Esophagus squamous epithelium (tissue), 5 donors: ENCODE results near the gene GTPBP2. TPM values are rescaled to one million over a fixed set of nuclear protein-coding genes. Genes with fewer than 3 reads are reported as not detected.

Source experiments
- DNase-seq: peaks from one replicate; lab custom pipeline; 2025; lab: John Stamatoyannopoulos, UW
- H3K27ac ChIP-seq, 4 donors: fragments of 200-600 bp; sonication (generic); one replicate each; pipeline ENCODE4 v1.5.1; 2016 to 2019; ENCODE audit warnings: mild to moderate bottlenecking in 1 of 4
- H3K27me3 ChIP-seq, 4 donors: fragments of 200-600 bp; sonication (generic); 1 replicate in 3 of 4; 2 replicates in 1 of 4; pipeline versions ENCODE4 v1.5.1 to v1.6.0; 2017 to 2021; ENCODE audit warnings: antibody characterized with exemption in 1 of 4
- H3K36me3 ChIP-seq, 3 donors: fragments of 200-600 bp; sonication (generic); one replicate each; pipeline ENCODE4 v1.5.1; 2016 to 2019
- H3K4me1 ChIP-seq, 3 donors: fragments of 200-600 bp; sonication (generic); one replicate each; pipeline ENCODE4 v1.5.1; 2017 to 2019
- H3K4me3 ChIP-seq, 4 donors: fragments of 200-600 bp; sonication (generic); 1 replicate in 3 of 4; 2 replicates in 1 of 4; pipeline ENCODE4 v1.5.1; 2016 to 2019; ENCODE audit warnings: mild to moderate bottlenecking in 2 of 4, moderate library complexity in 1 of 4
- H3K9me3 ChIP-seq, 3 donors: fragments of 200-600 bp; sonication (generic); one replicate each; pipeline ENCODE4 v1.5.1; 2016 to 2019
- POLR2A ChIP-seq, 4 donors: fragments of 450-650 bp; IDR thresholded peaks; one replicate each; pipeline ENCODE4 v1.6.1; 2017; ENCODE audit warnings: antibody characterized with exemption in 4 of 4, mild to moderate bottlenecking in 4 of 4, moderate library complexity in 3 of 4
- whole genome bisulfite sequencing, 2 donors: methylation state at CpG; one replicate each; pipeline ENCODE4 v1.1.5; 2018; 5-methylcytosine and 5-hydroxymethylcytosine counted together
- intact Hi-C: fragments of 100-400 bp; cut with DNase I; formaldehyde crosslinking; loops from one replicate; pipeline ENCODE4 v1.15.0; 2022
- total RNA-seq, 4 donors: library from RNA; depleted of rRNA; stranded (reverse); fragments of >200 nt; gene quantifications; one replicate each; pipeline ENCODE4 v1.1.0, GENCODE V29; 2016
- TF ChIP-seq, protein P1 (sequence below), 6 experiments: fragments of 450-650 bp in 4 of 6; fragments of 200-600 bp in 2 of 6; sonication (generic) in 2 of 6; IDR thresholded peaks; one replicate each; pipeline ENCODE4 v1.5.1; 2016 to 2019; ENCODE audit warnings: antibody characterized with exemption in 6 of 6, mild to moderate bottlenecking in 4 of 6, moderate library complexity in 4 of 6
- donor health status: DM: yes; HTN: yes; CAD: no.

The GTPBP2 gene
- total RNA-seq, 4 donors from 2014 or later, result 24.3 to 52.4 (median 48.6) TPM

DNA sequence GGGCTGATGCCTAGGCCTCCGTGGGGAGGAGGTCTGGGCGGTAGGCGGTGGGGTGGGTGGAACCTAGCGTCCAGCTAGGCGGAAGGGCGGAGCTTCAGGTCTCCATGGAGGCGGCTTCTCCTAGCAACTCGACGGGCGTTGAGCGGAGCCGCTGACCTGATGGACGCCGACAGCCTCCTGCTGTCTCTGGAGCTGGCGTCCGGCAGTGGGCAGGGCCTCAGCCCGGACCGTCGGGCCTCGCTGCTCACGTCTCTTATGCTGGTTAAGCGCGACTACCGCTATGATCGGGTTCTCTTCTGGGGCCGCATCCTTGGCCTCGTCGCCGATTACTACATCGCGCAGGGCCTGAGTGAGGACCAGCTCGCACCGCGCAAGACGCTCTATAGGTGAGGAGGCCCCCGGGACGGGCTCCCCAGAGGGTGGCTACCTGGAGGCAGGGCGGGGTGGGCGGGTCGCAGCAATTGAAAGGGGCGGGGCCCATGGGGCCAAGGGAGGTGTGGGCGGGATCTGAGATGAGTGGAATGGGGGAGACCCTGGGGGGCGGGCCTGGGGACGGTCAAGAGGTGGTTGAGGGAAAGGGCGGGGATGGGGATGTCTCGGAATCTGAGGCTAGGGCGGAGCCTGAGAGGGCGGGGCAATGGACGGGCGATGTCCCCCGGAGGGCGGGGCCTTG is 16.0 kb upstream of the GTPBP2 start, which contains the start of gene RSPH9:
Gene RSPH9 (plus strand): TSS at position 97 of the 673 bp plus-strand sequence. CDS start 63 bp downstream, at position 160.
- peaks cover 0 to 26% (median 7%) of the 10 kb centered on the region in 3 donors for H3K36me3 ChIP-seq
- peaks cover 0 to 19% (median 5%) of the 10 kb centered on the region in 3 donors for H3K4me1 ChIP-seq
- intact Hi-C loops, result no loop called here
- H3K4me3 ChIP-seq, result peak within 1 kb of the TSS; percentile 20 to 63 (median 48)
- peak within 1 kb of the TSS; percentile 10 to 78 (median 46) for H3K27ac ChIP-seq
- no peaks in the 10 kb centered on the region for H3K27me3 ChIP-seq
- no peak for DNase-seq
- 2 to 29% methylated on average over 11 to 26 of the region's 52 CpGs for WGBS, 2 donors
- TF ChIP-seq POLR2A (IDR thresholded peaks at IDR 0.05), result no peak
- TF ChIP-seq, protein P1, sequence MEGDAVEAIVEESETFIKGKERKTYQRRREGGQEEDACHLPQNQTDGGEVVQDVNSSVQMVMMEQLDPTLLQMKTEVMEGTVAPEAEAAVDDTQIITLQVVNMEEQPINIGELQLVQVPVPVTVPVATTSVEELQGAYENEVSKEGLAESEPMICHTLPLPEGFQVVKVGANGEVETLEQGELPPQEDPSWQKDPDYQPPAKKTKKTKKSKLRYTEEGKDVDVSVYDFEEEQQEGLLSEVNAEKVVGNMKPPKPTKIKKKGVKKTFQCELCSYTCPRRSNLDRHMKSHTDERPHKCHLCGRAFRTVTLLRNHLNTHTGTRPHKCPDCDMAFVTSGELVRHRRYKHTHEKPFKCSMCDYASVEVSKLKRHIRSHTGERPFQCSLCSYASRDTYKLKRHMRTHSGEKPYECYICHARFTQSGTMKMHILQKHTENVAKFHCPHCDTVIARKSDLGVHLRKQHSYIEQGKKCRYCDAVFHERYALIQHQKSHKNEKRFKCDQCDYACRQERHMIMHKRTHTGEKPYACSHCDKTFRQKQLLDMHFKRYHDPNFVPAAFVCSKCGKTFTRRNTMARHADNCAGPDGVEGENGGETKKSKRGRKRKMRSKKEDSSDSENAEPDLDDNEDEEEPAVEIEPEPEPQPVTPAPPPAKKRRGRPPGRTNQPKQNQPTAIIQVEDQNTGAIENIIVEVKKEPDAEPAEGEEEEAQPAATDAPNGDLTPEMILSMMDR (IDR thresholded peaks at IDR 0.05), result no peak
- no peaks in the 10 kb centered on the region for H3K9me3 ChIP-seq

DNA sequence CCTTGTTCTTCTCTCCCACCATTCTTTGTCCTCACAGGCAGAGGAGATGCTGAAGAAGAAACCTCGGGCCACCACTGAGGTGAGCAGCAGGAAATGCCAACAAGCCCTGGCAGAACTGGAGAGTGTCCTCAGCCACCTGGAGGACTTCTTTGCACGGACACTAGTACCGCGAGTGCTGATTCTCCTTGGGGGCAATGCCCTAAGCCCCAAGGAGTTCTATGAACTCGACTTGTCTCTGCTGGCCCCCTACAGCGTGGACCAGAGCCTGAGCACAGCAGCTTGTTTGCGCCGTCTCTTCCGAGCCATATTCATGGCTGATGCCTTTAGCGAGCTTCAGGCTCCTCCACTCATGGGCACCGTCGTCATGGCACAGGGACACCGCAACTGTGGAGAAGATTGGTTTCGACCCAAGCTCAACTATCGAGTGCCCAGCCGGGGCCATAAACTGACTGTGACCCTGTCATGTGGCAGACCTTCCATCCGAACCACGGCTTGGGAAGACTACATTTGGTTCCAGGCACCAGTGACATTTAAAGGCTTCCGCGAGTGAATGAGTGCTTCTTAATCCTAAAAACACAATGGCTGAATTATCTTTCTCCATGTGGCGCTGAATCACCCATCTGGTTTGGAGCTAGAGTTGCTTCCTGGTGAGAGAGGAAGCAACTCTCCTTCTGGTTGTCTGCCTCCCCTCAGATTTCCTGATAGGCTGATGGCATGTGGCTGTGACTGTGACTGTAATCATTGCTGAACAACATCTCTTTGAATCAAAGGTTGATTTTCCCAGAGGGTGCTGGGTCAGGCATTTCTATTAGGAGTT is 11.1 kb upstream of the GTPBP2 start:
- Histone ChIP-seq H3K36me3 (peaks cover 0 to 61% (median 8%) of the 10 kb centered on the region in 3 donors), H3K27ac (no peak overlapping the region)

GRCh38 chr6:43636308-43636659 is 7.2 kb upstream of the GTPBP2 start:
- Histone ChIP-seq H3K4me3 (peak overlapping the region; percentile 51 to 79 (median 76)), H3K27ac (peak overlapping the region; percentile 83 to 92 (median 87)), H3K36me3 (peaks cover 0 to 46% (median 8%) of the 10 kb centered on the region in 3 donors), H3K4me1 (peaks cover 19 to 51% (median 24%) of the 10 kb centered on the region in 3 donors), H3K27me3 (no peaks in the 10 kb centered on the region), H3K9me3 (no peaks in the 10 kb centered on the region)
- DNase-seq, result no peak
- WGBS, 2 donors, result 0 to 18% methylated on average over 1 to 5 of the region's 7 CpGs
- intact Hi-C loops, result no loop called here
- TF ChIP-seq, protein P1 (IDR thresholded peaks at IDR 0.05), result no peak

More for the DNA sequence above, 11.1 kb upstream of the GTPBP2 start:
- WGBS, 2 donors, result 83 to 87% methylated on average over 14 to 20 of the region's 21 CpGs
- peaks cover 19 to 53% (median 22%) of the 10 kb centered on the region in 3 donors for H3K4me1 ChIP-seq
- no peak overlapping the region for H3K4me3 ChIP-seq
- DNase-seq, result no peak
- intact Hi-C loops, result no loop called here
- TF ChIP-seq, protein P1 (IDR thresholded peaks at IDR 0.05), result no peak
- no peak for TF ChIP-seq POLR2A (IDR thresholded peaks at IDR 0.05)
- H3K27me3 ChIP-seq, result no peaks in the 10 kb centered on the region
- H3K9me3 ChIP-seq, result no peaks in the 10 kb centered on the region

GRCh38 chr6:43635387-43636307 is 6.6 kb upstream of the GTPBP2 start, which contains the start of gene MAD2L1BP:
TSS of gene MAD2L1BP (plus strand) at chr6:43635840. CDS start at chr6:43635876, 36 bp downstream.
- H3K4me1 ChIP-seq, result peaks cover 19 to 55% (median 24%) of the 10 kb centered on the region in 3 donors
- intact Hi-C loops, result no loop called here

More at GRCh38 chr6:43635387-43636307, 6.6 kb upstream of the GTPBP2 start, which contains the start of gene MAD2L1BP:
- no peaks in the 10 kb centered on the region for H3K9me3 ChIP-seq
- peaks cover 0 to 40% (median 7%) of the 10 kb centered on the region in 3 donors for H3K36me3 ChIP-seq
- peak within 1 kb of the TSS; percentile 83 to 92 (median 87) for H3K27ac ChIP-seq
- H3K4me3 ChIP-seq, result peak within 1 kb of the TSS; percentile 51 to 79 (median 76)
- 3 to 4% methylated on average over 30 to 46 of the region's 48 CpGs for WGBS, 2 donors
- peak; percentile 32 for DNase-seq
- no peaks in the 10 kb centered on the region for H3K27me3 ChIP-seq
- TF ChIP-seq, protein P1 (IDR thresholded peaks at IDR 0.05), result no peak
- peak in 3 of 4 donors; percentile 49 to 76 (median 69) for TF ChIP-seq POLR2A (IDR thresholded peaks at IDR 0.05)
